CD4-positive, CD25-positive, alpha-beta regulatory T cell (primary cell): ENCODE data around the gene TEKT4. TPM values are rescaled to one million over a fixed set of nuclear protein-coding genes. Genes with fewer than 3 reads are reported as not detected.

Source experiments
- polyA plus RNA-seq, 4 donors: library from polyadenylated mRNA; unstranded; fragments of 300-500 nt; fragmentation: Illumina TruSeq; gene quantifications; one replicate each; pipeline ENCODE4 v1.2.3, GENCODE V29; 2021
- total RNA-seq: library from RNA; stranded (reverse); gene quantifications from one replicate; pipeline ENCODE4 v1.2.3, GENCODE V29; 2022

Gene TEKT4
- total and polyA plus RNA-seq, 5 donors from 2014 or later = not detected

Other genes with a start within 250 kb of the TEKT4 start
- gene MAL, start 154.3 kb downstream of the TEKT4 start, total RNA-seq = 130 TPM
- gene MAL, start 154.3 kb downstream of the TEKT4 start, polyA plus RNA-seq = 100 to 1,000 TPM; 173 to 263 (median 213) TPM